Stimulated activated CD4-positive, alpha-beta T cell treated with anti-CD3 and anti-CD28 coated beads, Interleukin-12 subunit alpha, Interleukin-12 subunit beta, amount 100 ng/mL, for 24 hours (primary cell): ENCODE results near the gene PRKAR1A.

Source experiments
- DNase-seq, 2 experiments: peaks; one replicate each; pipeline ENCODE4 v3.0.0-alpha.2; 2020; ENCODE audit warnings: low read depth in 2 of 2

PRKAR1A gene

GRCh38 chr17:68542698-68543463, 30.7 kb downstream of the PRKAR1A start:
- DNase-seq = no peak

GRCh38 chr17:68544111-68544915, 32.1 kb downstream of the PRKAR1A start:
- DNase-seq = no peak

- no peak for DNase-seq
Measured at GRCh38 chr17:68556551-68556950, 44.3 kb downstream of the PRKAR1A start.

- DNase-seq = no peak
Measured at GRCh38 chr17:68559316-68559715, 47.1 kb downstream of the PRKAR1A start.

GRCh38 chr17:68560966-68561720, 48.9 kb downstream of the PRKAR1A start:
- no peak for DNase-seq

GRCh38 chr17:68562736-68563135, 50.5 kb downstream of the PRKAR1A start:
- no peak for DNase-seq

- DNase-seq = no peak
Measured at GRCh38 chr17:68564415-68565111, 52.3 kb downstream of the PRKAR1A start.

- no peak for DNase-seq
Measured at GRCh38 chr17:68565661-68566441, 53.6 kb downstream of the PRKAR1A start.

- no peak for DNase-seq
Measured at GRCh38 chr17:68566442-68566738, 54.2 kb downstream of the PRKAR1A start.

GRCh38 chr17:68567035-68567434, 54.8 kb downstream of the PRKAR1A start:
- DNase-seq = no peak

- DNase-seq = no peak
Measured at GRCh38 chr17:68567581-68567980, 55.4 kb downstream of the PRKAR1A start.

- no peak for DNase-seq
Measured at GRCh38 chr17:68568581-68568980, 56.4 kb downstream of the PRKAR1A start.

- DNase-seq = no peak
Measured at GRCh38 chr17:68569346-68569745, 57.1 kb downstream of the PRKAR1A start.

- no peak for DNase-seq
Measured at GRCh38 chr17:68570526-68570925, 58.3 kb downstream of the PRKAR1A start.

- DNase-seq = no peak
Measured at GRCh38 chr17:68572138-68572842, 60.1 kb downstream of the PRKAR1A start.

- no peak for DNase-seq
Measured at GRCh38 chr17:68573338-68573737, 61.1 kb downstream of the PRKAR1A start.

- DNase-seq = no peak
Measured at GRCh38 chr17:68576137-68576536, 63.9 kb downstream of the PRKAR1A start.

GRCh38 chr17:68576811-68577496, 64.7 kb downstream of the PRKAR1A start:
- no peak for DNase-seq

GRCh38 chr17:68577497-68577821, 65.2 kb downstream of the PRKAR1A start:
- no peak for DNase-seq

GRCh38 chr17:68578236-68578635, 66.0 kb downstream of the PRKAR1A start:
- no peak for DNase-seq
